WTC11 (cell line): ENCODE data around the gene DMXL1.

Source experiments
- CTCF ChIP-seq: fragments of 200-600 bp; IDR thresholded peaks from 2 replicates; pipeline ENCODE4 v1.8.0; 2022; ENCODE audit warnings: antibody characterized with exemption
- ELF4 ChIP-seq: sonication (generic); formaldehyde crosslinking; IDR thresholded peaks from 2 replicates; pipeline ENCODE4 v1.8.1; 2022; ENCODE audit warnings: low read depth, mild to moderate bottlenecking, moderate library complexity, missing genetic modification reagents
- FOXJ3 ChIP-seq: sonication (generic); formaldehyde crosslinking; IDR thresholded peaks from 2 replicates; pipeline ENCODE4 v1.9.0; 2021; ENCODE audit warnings: missing genetic modification reagents, mild to moderate bottlenecking, borderline replicate concordance
- IRF1 ChIP-seq: sonication (generic); formaldehyde crosslinking; IDR thresholded peaks from 2 replicates; pipeline ENCODE4 v1.8.0; 2023; ENCODE audit warnings: missing genetic modification reagents
- IRF2 ChIP-seq: sonication (generic); formaldehyde crosslinking; IDR thresholded peaks from 2 replicates; pipeline ENCODE4 v1.8.0; 2022; ENCODE audit warnings: low read depth, missing genetic modification reagents, borderline replicate concordance
- NFYB ChIP-seq: sonication (generic); formaldehyde crosslinking; conservative IDR thresholded peaks from 2 replicates; pipeline ENCODE4 v1.8.0; 2022; ENCODE audit warnings: low read depth, missing genetic modification reagents
- TEAD4 ChIP-seq: sonication (generic); formaldehyde crosslinking; IDR thresholded peaks from 2 replicates; pipeline ENCODE4 v1.8.0; 2022; ENCODE audit warnings: mild to moderate bottlenecking, missing genetic modification reagents
- TF ChIP-seq, protein P1 (sequence below): sonication (generic); formaldehyde crosslinking; IDR thresholded peaks from 2 replicates; pipeline ENCODE4 v1.8.0; 2022; ENCODE audit warnings: mild to moderate bottlenecking, missing genetic modification reagents
- TF ChIP-seq, protein P2 (sequence below): sonication (generic); formaldehyde crosslinking; IDR thresholded peaks from 2 replicates; pipeline ENCODE4 v1.8.1; 2023; ENCODE audit warnings: mild to moderate bottlenecking, missing genetic modification reagents

- TF ChIP-seq IRF1 (CRISPR knock-in tag) (no peak), CTCF (no peak), FOXJ3 (CRISPR knock-in tag) (no peak), TEAD4 (CRISPR knock-in tag) (no peak), ELF4 (no peak), NFYB (CRISPR knock-in tag) (no peak), IRF2 (CRISPR knock-in tag) (no peak)
- TF ChIP-seq, protein P1, sequence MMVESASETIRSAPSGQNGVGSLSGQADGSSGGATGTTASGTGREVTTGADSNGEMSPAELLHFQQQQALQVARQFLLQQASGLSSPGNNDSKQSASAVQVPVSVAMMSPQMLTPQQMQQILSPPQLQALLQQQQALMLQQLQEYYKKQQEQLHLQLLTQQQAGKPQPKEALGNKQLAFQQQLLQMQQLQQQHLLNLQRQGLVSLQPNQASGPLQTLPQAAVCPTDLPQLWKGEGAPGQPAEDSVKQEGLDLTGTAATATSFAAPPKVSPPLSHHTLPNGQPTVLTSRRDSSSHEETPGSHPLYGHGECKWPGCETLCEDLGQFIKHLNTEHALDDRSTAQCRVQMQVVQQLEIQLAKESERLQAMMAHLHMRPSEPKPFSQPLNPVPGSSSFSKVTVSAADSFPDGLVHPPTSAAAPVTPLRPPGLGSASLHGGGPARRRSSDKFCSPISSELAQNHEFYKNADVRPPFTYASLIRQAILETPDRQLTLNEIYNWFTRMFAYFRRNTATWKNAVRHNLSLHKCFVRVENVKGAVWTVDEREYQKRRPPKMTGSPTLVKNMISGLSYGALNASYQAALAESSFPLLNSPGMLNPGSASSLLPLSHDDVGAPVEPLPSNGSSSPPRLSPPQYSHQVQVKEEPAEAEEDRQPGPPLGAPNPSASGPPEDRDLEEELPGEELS (CRISPR knock-in tag) = no peak
- TF ChIP-seq, protein P2, sequence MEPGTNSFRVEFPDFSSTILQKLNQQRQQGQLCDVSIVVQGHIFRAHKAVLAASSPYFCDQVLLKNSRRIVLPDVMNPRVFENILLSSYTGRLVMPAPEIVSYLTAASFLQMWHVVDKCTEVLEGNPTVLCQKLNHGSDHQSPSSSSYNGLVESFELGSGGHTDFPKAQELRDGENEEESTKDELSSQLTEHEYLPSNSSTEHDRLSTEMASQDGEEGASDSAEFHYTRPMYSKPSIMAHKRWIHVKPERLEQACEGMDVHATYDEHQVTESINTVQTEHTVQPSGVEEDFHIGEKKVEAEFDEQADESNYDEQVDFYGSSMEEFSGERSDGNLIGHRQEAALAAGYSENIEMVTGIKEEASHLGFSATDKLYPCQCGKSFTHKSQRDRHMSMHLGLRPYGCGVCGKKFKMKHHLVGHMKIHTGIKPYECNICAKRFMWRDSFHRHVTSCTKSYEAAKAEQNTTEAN = no peak
Observed at GRCh38 chr5:119280380-119280779, 209.5 kb downstream of the DMXL1 start.
